ENCODE measurements around the gene TMEM198.

The TMEM198 gene

GRCh38 chr2:219557791-219558785 lies 14.3 kb downstream of the TMEM198 start:
- TF ChIP-seq CTCF (IDR thresholded peaks at IDR 0.05; ENCODE audit: low read depth, low read length): no peak
- no peak overlapping the region for H3K4me3 ChIP-seq (replicated peaks in 1 of 2; ENCODE audit: low read depth in 2 of 2, low read length in 2 of 2)
- no peak for DNase-seq (ENCODE audit: low read depth in 2 of 2)

GRCh38 chr2:219559156-219559915 lies 15.5 kb downstream of the TMEM198 start:
- peak in 1 of 2 donors; percentile 32 for DNase-seq (ENCODE audit: low read depth in 2 of 2)
- TF ChIP-seq CTCF (IDR thresholded peaks at IDR 0.05; ENCODE audit: low read depth, low read length): no peak
- no peak overlapping the region for H3K4me3 ChIP-seq (replicated peaks in 1 of 2; ENCODE audit: low read depth in 2 of 2, low read length in 2 of 2)

- TF ChIP-seq CTCF (IDR thresholded peaks at IDR 0.05; ENCODE audit: low read depth, low read length): peak; percentile 74
- peak in 1 of 2 donors; percentile 6 for DNase-seq (ENCODE audit: low read depth in 2 of 2)
- H3K4me3 ChIP-seq (replicated peaks in 1 of 2; ENCODE audit: low read depth in 2 of 2, low read length in 2 of 2): no peak overlapping the region
Observed at GRCh38 chr2:219560037-219560892, 16.4 kb downstream of the TMEM198 start.

- no peak for DNase-seq (ENCODE audit: low read depth in 2 of 2)
- H3K4me3 ChIP-seq (replicated peaks in 1 of 2; ENCODE audit: low read depth in 2 of 2, low read length in 2 of 2): no peak overlapping the region
- TF ChIP-seq CTCF (IDR thresholded peaks at IDR 0.05; ENCODE audit: low read depth, low read length): no peak
Observed at GRCh38 chr2:219560893-219561178, 17.0 kb downstream of the TMEM198 start.

GRCh38 chr2:219561179-219562048 lies 17.6 kb downstream of the TMEM198 start:
- no peak for DNase-seq (ENCODE audit: low read depth in 2 of 2)
- no peak overlapping the region for H3K4me3 ChIP-seq (replicated peaks in 1 of 2; ENCODE audit: low read depth in 2 of 2, low read length in 2 of 2)
- no peak for TF ChIP-seq CTCF (IDR thresholded peaks at IDR 0.05; ENCODE audit: low read depth, low read length)
